Uterus (tissue), 2 donors: ENCODE data around the gene ALOX5AP.

Source experiments
- POLR2A ChIP-seq, 2 donors: fragments of 450-650 bp; IDR thresholded peaks; one replicate each; pipeline ENCODE4 v1.6.1; 2016; ENCODE audit warnings: antibody characterized with exemption in 2 of 2, mild to moderate bottlenecking in 1 of 2, moderate library complexity in 1 of 2
- TF ChIP-seq, protein P1 (sequence below), 4 experiments: fragments of 200-600 bp in 2 of 4; fragments of 450-650 bp in 2 of 4; sonication (generic) in 2 of 4; IDR thresholded peaks; one replicate each; pipeline ENCODE4 v1.5.1; 2016 to 2019; ENCODE audit warnings: antibody characterized with exemption in 4 of 4, mild to moderate bottlenecking in 2 of 4, moderate library complexity in 1 of 4

DNA sequence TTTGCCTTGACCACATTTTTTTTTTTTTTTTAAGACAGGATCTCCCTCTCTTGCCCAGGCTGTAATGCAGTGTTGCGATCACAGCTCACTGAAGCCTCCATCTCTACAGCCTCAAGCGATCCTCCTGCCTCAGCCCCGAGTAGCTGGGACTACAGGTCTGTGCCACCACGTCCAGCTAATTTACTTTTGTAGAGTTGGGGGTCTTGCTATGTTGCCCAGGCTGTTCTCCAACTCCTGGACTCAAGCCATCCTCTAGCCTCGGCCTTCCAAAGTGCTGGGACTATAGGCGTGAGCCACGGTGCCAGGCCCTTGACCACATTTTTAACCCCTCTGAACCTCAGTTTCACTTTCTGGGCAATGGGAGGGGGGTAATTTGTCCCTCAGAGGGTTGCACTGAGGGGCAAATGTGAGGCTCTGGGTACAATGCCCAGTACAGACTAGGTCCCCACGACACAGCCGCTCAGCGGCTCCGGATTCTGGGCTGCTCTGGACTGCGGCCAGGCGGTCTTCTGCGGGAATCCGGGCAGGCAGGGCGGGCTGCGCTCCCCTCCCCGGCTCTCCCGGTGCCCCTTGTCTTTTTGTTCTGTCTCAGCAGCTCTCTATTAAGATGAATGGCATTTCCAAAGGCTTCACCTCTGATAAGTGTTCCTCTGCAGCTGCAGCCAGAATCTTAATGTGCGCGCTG, 3.8 kb upstream of the ALOX5AP start:
- no peak for TF ChIP-seq POLR2A (IDR thresholded peaks at IDR 0.05)
- TF ChIP-seq, protein P1, sequence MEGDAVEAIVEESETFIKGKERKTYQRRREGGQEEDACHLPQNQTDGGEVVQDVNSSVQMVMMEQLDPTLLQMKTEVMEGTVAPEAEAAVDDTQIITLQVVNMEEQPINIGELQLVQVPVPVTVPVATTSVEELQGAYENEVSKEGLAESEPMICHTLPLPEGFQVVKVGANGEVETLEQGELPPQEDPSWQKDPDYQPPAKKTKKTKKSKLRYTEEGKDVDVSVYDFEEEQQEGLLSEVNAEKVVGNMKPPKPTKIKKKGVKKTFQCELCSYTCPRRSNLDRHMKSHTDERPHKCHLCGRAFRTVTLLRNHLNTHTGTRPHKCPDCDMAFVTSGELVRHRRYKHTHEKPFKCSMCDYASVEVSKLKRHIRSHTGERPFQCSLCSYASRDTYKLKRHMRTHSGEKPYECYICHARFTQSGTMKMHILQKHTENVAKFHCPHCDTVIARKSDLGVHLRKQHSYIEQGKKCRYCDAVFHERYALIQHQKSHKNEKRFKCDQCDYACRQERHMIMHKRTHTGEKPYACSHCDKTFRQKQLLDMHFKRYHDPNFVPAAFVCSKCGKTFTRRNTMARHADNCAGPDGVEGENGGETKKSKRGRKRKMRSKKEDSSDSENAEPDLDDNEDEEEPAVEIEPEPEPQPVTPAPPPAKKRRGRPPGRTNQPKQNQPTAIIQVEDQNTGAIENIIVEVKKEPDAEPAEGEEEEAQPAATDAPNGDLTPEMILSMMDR (IDR thresholded peaks at IDR 0.05) = no peak
